HUDEP-2 (cell line): ENCODE data around the gene RALY.
A peak's percentile ranks its signal among the peaks of the same experiment; 100 is the strongest.

Experiments
- DNase-seq, 76 experiments: peaks; one replicate each; lab custom pipeline; 2025; ENCODE audit not compliant: unreplicated experiment in 76 of 76; lab: John Stamatoyannopoulos, UW

RALY gene

GRCh38 chr20:34045930-34046725, 52.4 kb downstream of the RALY start:
- DNase-seq: no peak

GRCh38 chr20:34047010-34047687, 53.4 kb downstream of the RALY start:
- no peak for DNase-seq

GRCh38 chr20:34047917-34048316, 54.2 kb downstream of the RALY start:
- no peak for DNase-seq

- DNase-seq: no peak
These were observed 55.7 kb downstream of the RALY start for GRCh38 chr20:34049389-34049788.

- no peak for DNase-seq
These were observed 56.4 kb downstream of the RALY start for GRCh38 chr20:34049897-34050695.

- DNase-seq: no peak
These were observed 58.7 kb downstream of the RALY start for GRCh38 chr20:34052414-34052813.

GRCh38 chr20:34055290-34055689, 61.6 kb downstream of the RALY start:
- peak in 1 of 76 experiments; percentile 6 for DNase-seq

GRCh38 chr20:34058831-34059230, 65.1 kb downstream of the RALY start:
- no peak for DNase-seq

GRCh38 chr20:34060970-34061369, 67.3 kb downstream of the RALY start:
- DNase-seq: no peak

- no peak for DNase-seq
These were observed 68.0 kb downstream of the RALY start for GRCh38 chr20:34061695-34062094.

GRCh38 chr20:34062570-34063482, 69.1 kb downstream of the RALY start:
- peak in 3 of 76 experiments; percentile 2 to 11 (median 3) for DNase-seq

GRCh38 chr20:34064286-34064685, 70.6 kb downstream of the RALY start:
- DNase-seq: no peak

- no peak for DNase-seq
These were observed 71.5 kb downstream of the RALY start for GRCh38 chr20:34065260-34065659.

GRCh38 chr20:34066476-34067090, 72.9 kb downstream of the RALY start:
- no peak for DNase-seq

GRCh38 chr20:34068001-34068400, 74.3 kb downstream of the RALY start:
- DNase-seq: no peak

GRCh38 chr20:34069341-34070078, 75.8 kb downstream of the RALY start:
- peak in 60 of 76 experiments; percentile 9 to 67 (median 34) for DNase-seq

GRCh38 chr20:34070079-34070439, 76.3 kb downstream of the RALY start:
- no peak for DNase-seq

- peak in 5 of 76 experiments; percentile 11 to 41 (median 13) for DNase-seq
These were observed 77.1 kb downstream of the RALY start for GRCh38 chr20:34070859-34071258.

- no peak for DNase-seq
These were observed 78.4 kb downstream of the RALY start for GRCh38 chr20:34072076-34072475.
